Neural progenitor cell (in vitro differentiated cells): ENCODE data around the gene TSTD2. TPM values are rescaled to one million over a fixed set of nuclear protein-coding genes. Genes with fewer than 3 reads are reported as not detected.

Experiments used
- DNase-seq: peaks from one replicate; pipeline ENCODE4 v3.0.0-alpha.2; 2016; ENCODE audit warnings: low spot score
- H2AFZ ChIP-seq: fragments of 200-600 bp; sonication (generic); replicated peaks from 2 replicates; pipeline ENCODE4 v1.6.1; 2016; ENCODE audit warnings: antibody characterized with exemption
- H3F3A ChIP-seq: fragments of 200-600 bp; sonication (generic); 2 replicates; pipeline ENCODE4 v1.6.1; 2016; ENCODE audit warnings: antibody characterized with exemption, low read depth
- H3K27ac ChIP-seq: fragments of 200-600 bp; sonication (generic); 2 replicates; pipeline ENCODE4 v1.5.1; 2016; ENCODE audit warnings: mild to moderate bottlenecking
- H3K27me3 ChIP-seq: fragments of 200-600 bp; sonication (generic); 2 replicates; pipeline ENCODE4 v1.6.1; 2016; ENCODE audit warnings: mild to moderate bottlenecking, moderate library complexity
- H3K36me3 ChIP-seq: fragments of 200-600 bp; sonication (generic); 2 replicates; pipeline ENCODE4 v1.5.1; 2016
- H3K4me1 ChIP-seq: fragments of 200-600 bp; sonication (generic); 2 replicates; pipeline ENCODE4 v1.6.1; 2016; ENCODE audit warnings: mixed run types
- H3K4me2 ChIP-seq: fragments of 200-600 bp; sonication (generic); 2 replicates; pipeline ENCODE4 v1.6.1; 2016
- H3K4me3 ChIP-seq: fragments of 200-600 bp; sonication (generic); 2 replicates; pipeline ENCODE4 v1.5.1; 2016
- H3K79me2 ChIP-seq: fragments of 200-600 bp; sonication (generic); 2 replicates; pipeline ENCODE4 v1.6.1; 2016; ENCODE audit warnings: low read depth
- H3K9ac ChIP-seq: fragments of 200-600 bp; sonication (generic); 2 replicates; pipeline ENCODE4 v1.6.1; 2016
- H3K9me3 ChIP-seq: fragments of 200-600 bp; sonication (generic); 2 replicates; pipeline ENCODE4 v1.5.1; 2016; ENCODE audit warnings: low read depth
- H4K20me1 ChIP-seq: fragments of 200-600 bp; sonication (generic); 2 replicates; pipeline ENCODE4 v1.6.1; 2016; ENCODE audit warnings: low read depth
- H3K27ac Mint-ChIP-seq: 3 replicates; pipeline ENCODE4 v1.8.0; 2021; ENCODE audit warnings: mixed read lengths
- H3K27me3 Mint-ChIP-seq: 2 replicates; pipeline ENCODE4 v1.8.0; 2022; ENCODE audit warnings: low read depth, mild to moderate bottlenecking, inconsistent platforms, moderate library complexity, mixed read lengths; ENCODE audit not compliant: insufficient read depth
- H3K36me3 Mint-ChIP-seq: 3 replicates; pipeline ENCODE4 v1.8.0; 2021; ENCODE audit warnings: mixed read lengths
- H3K4me1 Mint-ChIP-seq: 3 replicates; pipeline ENCODE4 v1.8.0; 2021; ENCODE audit warnings: mixed read lengths
- H3K4me3 Mint-ChIP-seq: 3 replicates; pipeline ENCODE4 v1.8.0; 2021; ENCODE audit warnings: mild to moderate bottlenecking, moderate library complexity, mixed read lengths
- H3K9me3 Mint-ChIP-seq: 3 replicates; pipeline ENCODE4 v1.8.0; 2020; ENCODE audit warnings: mixed read lengths
- CTCF ChIP-seq: fragments of 200-600 bp; sonication (generic); IDR thresholded peaks from 2 replicates; pipeline ENCODE4 v1.5.1; 2017; ENCODE audit warnings: antibody characterized with exemption, mild to moderate bottlenecking
- EZH2 ChIP-seq: fragments of 200-600 bp; sonication (generic); IDR thresholded peaks from 2 replicates; pipeline ENCODE4 v1.6.1; 2017; ENCODE audit warnings: antibody characterized with exemption, mild to moderate bottlenecking, moderate library complexity
- EZH2phosphoT487 ChIP-seq: fragments of 200-600 bp; sonication (generic); IDR thresholded peaks from 2 replicates; pipeline ENCODE4 v1.6.1; 2017; ENCODE audit warnings: antibody characterized with exemption
- total RNA-seq: library from RNA; depleted of rRNA; stranded (reverse); fragments of >200 nt; gene quantifications from 2 replicates; pipeline ENCODE4 v1.2.3, GENCODE V29; 2015; ENCODE audit warnings: low replicate concordance

Gene TSTD2
- total RNA-seq, 1 donor from 2014 or later = 45.4 TPM

- no peaks in the 10 kb centered on the region for H3K36me3 Mint-ChIP-seq
- H3K27ac Mint-ChIP-seq = no peak overlapping the region
- no peaks in the 10 kb centered on the region for H4K20me1 ChIP-seq
- H3K4me1 ChIP-seq = no peaks in the 10 kb centered on the region
- no peak overlapping the region for H3K9ac ChIP-seq
- no peaks in the 10 kb centered on the region for H3F3A ChIP-seq
- no peaks in the 10 kb centered on the region for H3K36me3 ChIP-seq
- H3K4me3 ChIP-seq = no peak overlapping the region
- H3K9me3 ChIP-seq = no peaks in the 10 kb centered on the region
- H3K4me1 Mint-ChIP-seq = no peaks in the 10 kb centered on the region
- H2AFZ ChIP-seq = no peak overlapping the region
- H3K27ac ChIP-seq = no peak overlapping the region
- H3K4me2 ChIP-seq = no peak overlapping the region
- DNase-seq = no peak
- no peaks in the 10 kb centered on the region for H3K79me2 ChIP-seq
- no peak for TF ChIP-seq CTCF
- TF ChIP-seq EZH2 = no peak
- TF ChIP-seq EZH2phosphoT487 = no peak
- no peaks in the 10 kb centered on the region for H3K9me3 Mint-ChIP-seq
- no peaks in the 10 kb centered on the region for H3K27me3 ChIP-seq
- no peak overlapping the region for H3K4me3 Mint-ChIP-seq
- H3K27me3 Mint-ChIP-seq = peaks cover 3% of the 10 kb centered on the region
Observed at GRCh38 chr9:97571664-97572063, 61.5 kb downstream of the TSTD2 start.

GRCh38 chr9:97570899-97571298 is 62.3 kb downstream of the TSTD2 start:
- no peak for DNase-seq
- Mint-ChIP-seq H3K27ac (no peak overlapping the region), H3K27me3 (peaks cover 5% of the 10 kb centered on the region), H3K4me1 (no peaks in the 10 kb centered on the region), H3K36me3 (no peaks in the 10 kb centered on the region), H3K9me3 (no peaks in the 10 kb centered on the region), H3K4me3 (no peak overlapping the region)
- no peaks in the 10 kb centered on the region for H3K9me3 ChIP-seq
- H3F3A ChIP-seq = no peaks in the 10 kb centered on the region
- no peak overlapping the region for H3K4me2 ChIP-seq
- no peak for TF ChIP-seq EZH2
- no peak for TF ChIP-seq CTCF
- TF ChIP-seq EZH2phosphoT487 = no peak
- no peaks in the 10 kb centered on the region for H4K20me1 ChIP-seq
- no peaks in the 10 kb centered on the region for H3K36me3 ChIP-seq
- H3K4me3 ChIP-seq = no peak overlapping the region
- no peak overlapping the region for H2AFZ ChIP-seq
- no peaks in the 10 kb centered on the region for H3K4me1 ChIP-seq
- no peaks in the 10 kb centered on the region for H3K79me2 ChIP-seq
- no peaks in the 10 kb centered on the region for H3K27me3 ChIP-seq
- no peak overlapping the region for H3K27ac ChIP-seq
- H3K9ac ChIP-seq = no peak overlapping the region

- Mint-ChIP-seq H3K36me3 (no peaks in the 10 kb centered on the region), H3K27me3 (peaks cover 5% of the 10 kb centered on the region), H3K9me3 (no peaks in the 10 kb centered on the region), H3K27ac (no peak overlapping the region), H3K4me3 (no peak overlapping the region), H3K4me1 (peaks cover 14% of the 10 kb centered on the region)
- TF ChIP-seq CTCF = no peak
- no peak for TF ChIP-seq EZH2
- TF ChIP-seq EZH2phosphoT487 = no peak
- Histone ChIP-seq H3K9me3 (no peaks in the 10 kb centered on the region), H3K27me3 (no peaks in the 10 kb centered on the region), H3K9ac (no peak overlapping the region), H3K27ac (no peak overlapping the region), H4K20me1 (no peaks in the 10 kb centered on the region), H3K36me3 (no peaks in the 10 kb centered on the region), H3F3A (no peaks in the 10 kb centered on the region), H3K4me2 (no peak overlapping the region), H3K4me1 (peaks cover 15% of the 10 kb centered on the region), H3K4me3 (no peak overlapping the region), H3K79me2 (no peaks in the 10 kb centered on the region), H2AFZ (no peak overlapping the region)
- DNase-seq = no peak
Observed at GRCh38 chr9:97568461-97569275, 64.5 kb downstream of the TSTD2 start.
